Choroid plexus epithelial cell (primary cell): ENCODE results near the gene HEXIM2.

Experiments used
- DNase-seq: peaks from one replicate; pipeline ENCODE4 v3.0.0-alpha.2; 2010; ENCODE audit warnings: low read depth
- H3K4me3 ChIP-seq: 2 replicates; pipeline ENCODE4 v1.5.1; 2011; ENCODE audit warnings: low read depth, mild to moderate bottlenecking, control low read depth, low read length, moderate library complexity
- CTCF ChIP-seq: conservative IDR thresholded peaks from 2 replicates; pipeline ENCODE4 v1.5.1; 2011; ENCODE audit warnings: low read depth, mild to moderate bottlenecking, control low read depth, inconsistent platforms, low read length, moderate library complexity

Gene HEXIM2

DNA sequence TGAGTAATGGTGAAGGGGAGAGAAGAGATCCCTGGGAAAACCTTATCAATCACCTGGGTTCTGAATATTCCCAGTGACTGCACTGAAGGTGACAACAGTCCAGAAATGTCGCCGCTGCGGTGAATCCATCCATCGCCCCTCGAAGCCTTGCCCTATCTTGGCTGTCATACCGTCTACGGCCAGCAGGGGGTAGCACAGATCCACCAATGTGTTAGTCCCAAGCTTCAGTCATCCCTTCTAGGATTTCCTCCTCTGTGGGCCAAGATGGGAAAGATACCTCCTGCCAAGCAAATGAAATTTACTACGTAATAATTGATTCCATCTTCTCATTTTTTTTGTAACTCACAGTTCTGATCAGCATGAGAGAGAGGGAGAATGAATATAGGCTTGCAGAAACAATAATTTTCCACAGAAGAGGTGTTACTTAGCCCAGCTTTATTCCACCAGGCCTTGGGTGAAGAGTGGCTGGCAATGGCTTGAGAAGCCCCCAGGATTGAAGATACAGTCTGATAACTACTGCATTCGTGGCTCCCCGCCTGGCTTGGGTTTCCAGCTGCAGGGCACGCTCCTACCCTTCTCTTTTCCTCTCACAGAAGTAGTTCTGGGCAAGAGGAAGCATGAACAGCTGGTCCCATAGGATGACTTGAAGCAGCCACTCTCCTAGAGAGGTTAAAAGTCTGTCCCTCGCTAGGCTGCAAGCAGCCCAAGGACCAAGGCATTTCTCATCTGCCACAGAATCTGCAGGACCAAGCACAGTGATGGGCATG, 57.4 kb downstream of the HEXIM2 start:
- TF ChIP-seq CTCF = peak; percentile 95
- H3K4me3 ChIP-seq = no peak overlapping the region
- DNase-seq = peak; percentile 87
